Neural crest cell (in vitro differentiated cells): Measurements from ENCODE around the gene POU2F1. TPM values are rescaled to one million over a fixed set of nuclear protein-coding genes. Genes with fewer than 3 reads are reported as not detected.
A peak's percentile ranks its signal among the peaks of the same experiment; 100 is the strongest.
"Not testable (repeated sequence)": the region's sequence is repeated elsewhere in the genome, so short reads cannot be mapped to it uniquely, and the experiment has no call there.

Experiments used
- DNase-seq: peaks from one replicate; pipeline ENCODE4 v3.0.0; 2021; ENCODE audit warnings: low read depth, mixed read lengths, low spot score
- H3K27ac Mint-ChIP-seq: one replicate; pipeline ENCODE4 v1.8.0; 2021; ENCODE audit warnings: mild to moderate bottlenecking, mixed read lengths; ENCODE audit not compliant: unreplicated experiment
- H3K27me3 Mint-ChIP-seq: 2 replicates; pipeline ENCODE4 v1.8.0; 2021; ENCODE audit warnings: low read depth, mild to moderate bottlenecking, mixed read lengths
- H3K36me3 Mint-ChIP-seq: 2 replicates; pipeline ENCODE4 v1.8.0; 2021; ENCODE audit warnings: low read depth, mild to moderate bottlenecking, mixed read lengths
- H3K4me1 Mint-ChIP-seq: 2 replicates; pipeline ENCODE4 v1.8.0; 2021; ENCODE audit warnings: mixed read lengths
- H3K4me3 Mint-ChIP-seq: one replicate; pipeline ENCODE4 v1.8.0; 2021; ENCODE audit warnings: mild to moderate bottlenecking, mixed read lengths
- H3K9me3 Mint-ChIP-seq: 2 replicates; pipeline ENCODE4 v1.8.0; 2021; ENCODE audit warnings: mixed read lengths
- CTCF ChIP-seq: fragments of 200-600 bp; sonication (generic); conservative IDR thresholded peaks from 2 replicates; pipeline ENCODE4 v1.5.0; 2021; ENCODE audit warnings: antibody characterized with exemption, mild to moderate bottlenecking
- total RNA-seq: library from RNA; stranded (reverse); gene quantifications from 2 replicates; pipeline ENCODE4 v1.2.1, GENCODE V29; 2021

The POU2F1 gene
- total RNA-seq, 1 donor from 2014 or later = 40.1 TPM

- Mint-ChIP-seq H3K4me3 (peak overlapping the region; percentile 97), H3K36me3 (no peaks in the 10 kb centered on the region), H3K27me3 (peaks cover 7% of the 10 kb centered on the region), H3K9me3 (peaks cover under 1% of the 10 kb centered on the region), H3K27ac (peak overlapping the region; percentile 94), H3K4me1 (peaks cover 55% of the 10 kb centered on the region)
- peak; percentile 45 for DNase-seq
- no peak for TF ChIP-seq CTCF
Measured at GRCh38 chr1:167221738-167222610, 1.3 kb downstream of the POU2F1 start.

GRCh38 chr1:167223144-167224103 lies 2.7 kb downstream of the POU2F1 start:
- Mint-ChIP-seq H3K36me3 (no peaks in the 10 kb centered on the region), H3K9me3 (no peaks in the 10 kb centered on the region), H3K27ac (no peak overlapping the region), H3K4me1 (peaks cover 66% of the 10 kb centered on the region), H3K27me3 (peaks cover 7% of the 10 kb centered on the region), H3K4me3 (peak overlapping the region; percentile 97)
- no peak for TF ChIP-seq CTCF
- DNase-seq = no peak

GRCh38 chr1:167224734-167225235 lies 4.1 kb downstream of the POU2F1 start:
- H3K36me3 Mint-ChIP-seq = not testable (repeated sequence)
- peak overlapping the region; percentile 54 for H3K4me3 Mint-ChIP-seq

GRCh38 chr1:167225920-167226319 lies 5.2 kb downstream of the POU2F1 start:
- Mint-ChIP-seq H3K4me3 (peak overlapping the region; percentile 4), H3K9me3 (no peaks in the 10 kb centered on the region), H3K4me1 (peaks cover 54% of the 10 kb centered on the region), H3K27ac (no peak overlapping the region), H3K36me3 (no peaks in the 10 kb centered on the region), H3K27me3 (no peaks in the 10 kb centered on the region)
- no peak for TF ChIP-seq CTCF
- no peak for DNase-seq

More at GRCh38 chr1:167224734-167225235, 4.1 kb downstream of the POU2F1 start:
- H3K4me1 Mint-ChIP-seq = peaks cover 56% of the 10 kb centered on the region
- H3K27me3 Mint-ChIP-seq, H3K9me3 Mint-ChIP-seq, DNase-seq, H3K27ac Mint-ChIP-seq: not testable (repeated sequence)

GRCh38 chr1:167227934-167228378 lies 7.3 kb downstream of the POU2F1 start:
- TF ChIP-seq CTCF = no peak
- Mint-ChIP-seq H3K9me3 (no peaks in the 10 kb centered on the region), H3K36me3 (no peaks in the 10 kb centered on the region), H3K27ac (no peak overlapping the region), H3K4me3 (no peak overlapping the region), H3K27me3 (no peaks in the 10 kb centered on the region), H3K4me1 (peaks cover 53% of the 10 kb centered on the region)
- no peak for DNase-seq
